HepG2 (cell line): Measurements from ENCODE around the gene ZSCAN2. TPM values are rescaled to one million over a fixed set of nuclear protein-coding genes. Genes with fewer than 3 reads are reported as not detected.

ENCODE experiments used
- KAT2B ChIP-seq: fragments of 150-350 bp; IDR thresholded peaks from 2 replicates; pipeline ENCODE4 v1.6.1; 2014; ENCODE audit warnings: low read depth, low read length, borderline replicate concordance
- NFATC3 ChIP-seq: sonication (generic); formaldehyde crosslinking; IDR thresholded peaks from 2 replicates; pipeline ENCODE4 v1.5.1; 2020; ENCODE audit warnings: mild to moderate bottlenecking, missing genetic modification reagents
- PRPF4 ChIP-seq: fragments of 200-400 bp; formaldehyde crosslinking; IDR thresholded peaks from 2 replicates; pipeline ENCODE4 v1.6.1; 2016; ENCODE audit warnings: low read length, low read depth; ENCODE audit not compliant: poor library complexity, severe bottlenecking
- REL ChIP-seq: sonication (generic); formaldehyde crosslinking; conservative IDR thresholded peaks from 2 replicates; pipeline ENCODE4 v1.8.0; 2022; ENCODE audit warnings: mild to moderate bottlenecking, missing genetic modification reagents, moderate library complexity
- TEAD3 ChIP-seq: optimal IDR thresholded peaks from 2 replicates; pipeline ENCODE3; 2016; ENCODE audit warnings: borderline replicate concordance
- ZMAT3 ChIP-seq: sonication (generic); formaldehyde crosslinking; conservative IDR thresholded peaks from 2 replicates; pipeline ENCODE4 v1.7.0; 2021; ENCODE audit warnings: missing genetic modification reagents
- ZNF547 ChIP-seq: sonication (generic); formaldehyde crosslinking; IDR thresholded peaks from 2 replicates; pipeline ENCODE4 v1.5.1; 2020; ENCODE audit warnings: mild to moderate bottlenecking, missing genetic modification reagents
- polyA plus RNA-seq, 8 experiments: library from polyadenylated mRNA; depleted of rRNA in 3 of 8; stranded (reverse) in 7 of 8; unstranded in 1 of 8; fragments of >200 nt; fragmentation: Illumina TruSeq in 4 of 8; extraction: Trizol in 4 of 8; gene quantifications; 2 replicates each; pipeline versions ENCODE4 v1.2.1 to v1.2.3, GENCODE V29; 2011 to 2016; ENCODE audit warnings: low read depth in 4 of 8, missing spikeins in 1 of 8, mixed read lengths in 1 of 8; ENCODE audit not compliant: insufficient read depth in 1 of 8
- total RNA-seq, 5 experiments: library from RNA; depleted of rRNA; stranded (reverse); fragments of >200 nt; fragmentation: Illumina TruSeq; extraction: Trizol; gene quantifications; 2 replicates each; pipeline ENCODE4 v1.2.3, GENCODE V29; 2016; ENCODE audit warnings: low read depth in 1 of 5
- TF ChIP-seq, protein P1 (sequence below): sonication (generic); formaldehyde crosslinking; IDR thresholded peaks from 2 replicates; pipeline ENCODE4 v1.5.0; 2020; ENCODE audit warnings: missing genetic modification reagents
- TF ChIP-seq, protein P2 (sequence below): sonication (generic); formaldehyde crosslinking; IDR thresholded peaks from 2 replicates; pipeline ENCODE4 v1.5.0; 2020; ENCODE audit warnings: mild to moderate bottlenecking, missing genetic modification reagents, borderline replicate concordance
- TF ChIP-seq, protein P3 (sequence below): sonication (generic); formaldehyde crosslinking; IDR thresholded peaks from 2 replicates; pipeline ENCODE4 v1.4.0; 2020; ENCODE audit warnings: mild to moderate bottlenecking, missing genetic modification reagents
- TF ChIP-seq, protein P4 (sequence below): sonication (generic); formaldehyde crosslinking; IDR thresholded peaks from 2 replicates; pipeline ENCODE4 v1.4.0; 2020; ENCODE audit warnings: missing genetic modification reagents, low read depth, mild to moderate bottlenecking, borderline replicate concordance
- TF ChIP-seq, protein P5 (sequence below), 2 experiments: sonication (generic) in 1 of 2; formaldehyde crosslinking in 1 of 2; IDR thresholded peaks; 2 replicates each; pipeline versions ENCODE4 v1.4.0 to v1.6.1; 2018 to 2020; ENCODE audit warnings: missing genetic modification reagents in 2 of 2, borderline replicate concordance in 1 of 2, low read depth in 1 of 2, mild to moderate bottlenecking in 1 of 2, missing biosample characterization in 1 of 2

Gene ZSCAN2
- total and polyA plus RNA-seq, 2 of the 13 experiments (the other 11 are each of a cell fraction or from before 2014, with no cell fraction given), result 11.4 to 21.5 TPM

DNA sequence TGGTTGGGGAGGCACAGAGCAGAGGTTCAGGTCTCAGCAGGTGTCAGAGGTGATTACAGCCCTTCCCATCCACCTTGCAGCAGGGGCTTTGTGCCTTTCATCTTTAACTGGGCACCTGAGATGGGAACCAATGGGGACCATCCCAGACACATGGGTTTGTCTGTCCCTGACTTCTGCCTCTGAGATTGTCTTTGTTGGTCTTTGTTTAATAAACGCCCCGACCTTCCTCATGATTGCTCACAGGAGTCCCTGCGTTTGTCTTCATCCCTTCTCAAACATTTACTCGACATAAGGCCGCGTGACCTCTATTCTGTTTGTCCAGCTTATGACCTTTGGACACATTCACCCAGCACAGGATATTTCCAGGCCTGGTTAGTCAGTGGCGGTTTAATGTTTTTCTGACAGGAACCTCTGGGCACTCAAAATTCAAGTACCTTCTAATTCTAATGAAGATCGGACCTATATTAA lies 5.9 kb downstream of the ZSCAN2 start (continued):
- TF ChIP-seq, protein P1, sequence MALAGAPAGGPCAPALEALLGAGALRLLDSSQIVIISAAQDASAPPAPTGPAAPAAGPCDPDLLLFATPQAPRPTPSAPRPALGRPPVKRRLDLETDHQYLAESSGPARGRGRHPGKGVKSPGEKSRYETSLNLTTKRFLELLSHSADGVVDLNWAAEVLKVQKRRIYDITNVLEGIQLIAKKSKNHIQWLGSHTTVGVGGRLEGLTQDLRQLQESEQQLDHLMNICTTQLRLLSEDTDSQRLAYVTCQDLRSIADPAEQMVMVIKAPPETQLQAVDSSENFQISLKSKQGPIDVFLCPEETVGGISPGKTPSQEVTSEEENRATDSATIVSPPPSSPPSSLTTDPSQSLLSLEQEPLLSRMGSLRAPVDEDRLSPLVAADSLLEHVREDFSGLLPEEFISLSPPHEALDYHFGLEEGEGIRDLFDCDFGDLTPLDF (CRISPR knock-in tag), result no peak
- TF ChIP-seq PRPF4 (no peak), ZNF547 (no peak), NFATC3 (CRISPR knock-in tag) (no peak), KAT2B (no peak), REL (no peak), ZMAT3 (no peak), TEAD3 (CRISPR knock-in tag) (peak; percentile 36)
- TF ChIP-seq, protein P2, sequence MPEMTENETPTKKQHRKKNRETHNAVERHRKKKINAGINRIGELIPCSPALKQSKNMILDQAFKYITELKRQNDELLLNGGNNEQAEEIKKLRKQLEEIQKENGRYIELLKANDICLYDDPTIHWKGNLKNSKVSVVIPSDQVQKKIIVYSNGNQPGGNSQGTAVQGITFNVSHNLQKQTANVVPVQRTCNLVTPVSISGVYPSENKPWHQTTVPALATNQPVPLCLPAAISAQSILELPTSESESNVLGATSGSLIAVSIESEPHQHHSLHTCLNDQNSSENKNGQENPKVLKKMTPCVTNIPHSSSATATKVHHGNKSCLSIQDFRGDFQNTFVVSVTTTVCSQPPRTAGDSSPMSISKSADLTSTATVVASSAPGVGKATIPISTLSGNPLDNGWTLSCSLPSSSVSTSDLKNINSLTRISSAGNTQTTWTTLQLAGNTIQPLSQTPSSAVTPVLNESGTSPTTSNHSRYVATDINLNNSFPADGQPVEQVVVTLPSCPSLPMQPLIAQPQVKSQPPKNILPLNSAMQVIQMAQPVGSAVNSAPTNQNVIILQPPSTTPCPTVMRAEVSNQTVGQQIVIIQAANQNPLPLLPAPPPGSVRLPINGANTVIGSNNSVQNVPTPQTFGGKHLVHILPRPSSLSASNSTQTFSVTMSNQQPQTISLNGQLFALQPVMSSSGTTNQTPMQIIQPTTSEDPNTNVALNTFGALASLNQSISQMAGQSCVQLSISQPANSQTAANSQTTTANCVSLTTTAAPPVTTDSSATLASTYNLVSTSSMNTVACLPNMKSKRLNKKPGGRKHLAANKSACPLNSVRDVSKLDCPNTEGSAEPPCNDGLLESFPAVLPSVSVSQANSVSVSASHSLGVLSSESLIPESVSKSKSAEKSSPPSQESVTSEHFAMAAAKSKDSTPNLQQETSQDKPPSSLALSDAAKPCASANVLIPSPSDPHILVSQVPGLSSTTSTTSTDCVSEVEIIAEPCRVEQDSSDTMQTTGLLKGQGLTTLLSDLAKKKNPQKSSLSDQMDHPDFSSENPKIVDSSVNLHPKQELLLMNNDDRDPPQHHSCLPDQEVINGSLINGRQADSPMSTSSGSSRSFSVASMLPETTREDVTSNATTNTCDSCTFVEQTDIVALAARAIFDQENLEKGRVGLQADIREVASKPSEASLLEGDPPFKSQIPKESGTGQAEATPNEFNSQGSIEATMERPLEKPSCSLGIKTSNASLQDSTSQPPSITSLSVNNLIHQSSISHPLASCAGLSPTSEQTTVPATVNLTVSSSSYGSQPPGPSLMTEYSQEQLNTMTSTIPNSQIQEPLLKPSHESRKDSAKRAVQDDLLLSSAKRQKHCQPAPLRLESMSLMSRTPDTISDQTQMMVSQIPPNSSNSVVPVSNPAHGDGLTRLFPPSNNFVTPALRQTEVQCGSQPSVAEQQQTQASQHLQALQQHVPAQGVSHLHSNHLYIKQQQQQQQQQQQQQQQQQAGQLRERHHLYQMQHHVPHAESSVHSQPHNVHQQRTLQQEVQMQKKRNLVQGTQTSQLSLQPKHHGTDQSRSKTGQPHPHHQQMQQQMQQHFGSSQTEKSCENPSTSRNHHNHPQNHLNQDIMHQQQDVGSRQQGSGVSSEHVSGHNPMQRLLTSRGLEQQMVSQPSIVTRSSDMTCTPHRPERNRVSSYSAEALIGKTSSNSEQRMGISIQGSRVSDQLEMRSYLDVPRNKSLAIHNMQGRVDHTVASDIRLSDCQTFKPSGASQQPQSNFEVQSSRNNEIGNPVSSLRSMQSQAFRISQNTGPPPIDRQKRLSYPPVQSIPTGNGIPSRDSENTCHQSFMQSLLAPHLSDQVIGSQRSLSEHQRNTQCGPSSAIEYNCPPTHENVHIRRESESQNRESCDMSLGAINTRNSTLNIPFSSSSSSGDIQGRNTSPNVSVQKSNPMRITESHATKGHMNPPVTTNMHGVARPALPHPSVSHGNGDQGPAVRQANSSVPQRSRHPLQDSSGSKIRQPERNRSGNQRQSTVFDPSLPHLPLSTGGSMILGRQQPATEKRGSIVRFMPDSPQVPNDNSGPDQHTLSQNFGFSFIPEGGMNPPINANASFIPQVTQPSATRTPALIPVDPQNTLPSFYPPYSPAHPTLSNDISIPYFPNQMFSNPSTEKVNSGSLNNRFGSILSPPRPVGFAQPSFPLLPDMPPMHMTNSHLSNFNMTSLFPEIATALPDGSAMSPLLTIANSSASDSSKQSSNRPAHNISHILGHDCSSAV (CRISPR knock-in tag), result no peak
- TF ChIP-seq, protein P3, sequence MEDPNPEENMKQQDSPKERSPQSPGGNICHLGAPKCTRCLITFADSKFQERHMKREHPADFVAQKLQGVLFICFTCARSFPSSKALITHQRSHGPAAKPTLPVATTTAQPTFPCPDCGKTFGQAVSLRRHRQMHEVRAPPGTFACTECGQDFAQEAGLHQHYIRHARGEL (CRISPR knock-in tag), result no peak
- TF ChIP-seq, protein P4, sequence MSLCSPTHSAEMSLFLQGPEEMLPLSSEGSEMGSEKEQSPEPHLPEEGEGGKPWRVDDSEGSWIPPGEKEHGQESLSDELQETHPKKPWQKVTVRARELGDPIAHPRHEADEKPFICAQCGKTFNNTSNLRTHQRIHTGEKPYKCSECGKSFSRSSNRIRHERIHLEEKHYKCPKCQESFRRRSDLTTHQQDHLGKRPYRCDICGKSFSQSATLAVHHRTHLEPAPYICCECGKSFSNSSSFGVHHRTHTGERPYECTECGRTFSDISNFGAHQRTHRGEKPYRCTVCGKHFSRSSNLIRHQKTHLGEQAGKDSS, result no peak
- TF ChIP-seq, protein P5, sequence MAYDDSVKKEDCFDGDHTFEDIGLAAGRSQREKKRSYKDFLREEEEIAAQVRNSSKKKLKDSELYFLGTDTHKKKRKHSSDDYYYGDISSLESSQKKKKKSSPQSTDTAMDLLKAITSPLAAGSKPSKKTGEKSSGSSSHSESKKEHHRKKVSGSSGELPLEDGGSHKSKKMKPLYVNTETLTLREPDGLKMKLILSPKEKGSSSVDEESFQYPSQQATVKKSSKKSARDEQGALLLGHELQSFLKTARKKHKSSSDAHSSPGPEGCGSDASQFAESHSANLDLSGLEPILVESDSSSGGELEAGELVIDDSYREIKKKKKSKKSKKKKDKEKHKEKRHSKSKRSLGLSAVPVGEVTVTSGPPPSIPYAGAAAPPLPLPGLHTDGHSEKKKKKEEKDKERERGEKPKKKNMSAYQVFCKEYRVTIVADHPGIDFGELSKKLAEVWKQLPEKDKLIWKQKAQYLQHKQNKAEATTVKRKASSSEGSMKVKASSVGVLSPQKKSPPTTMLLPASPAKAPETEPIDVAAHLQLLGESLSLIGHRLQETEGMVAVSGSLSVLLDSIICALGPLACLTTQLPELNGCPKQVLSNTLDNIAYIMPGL (CRISPR knock-in tag; IDR thresholded peaks at IDR 0.05; ENCODE audit: borderline replicate concordance in 1 of 2, low read depth in 1 of 2), result 0 out of 4 replicates have a peak, but pooled peaks of 1 of the 2 experiments have one; percentile 28
